Skeletal muscle tissue (tissue), 4 donors: Measurements from ENCODE around the gene THTPA. TPM values are rescaled to one million over a fixed set of nuclear protein-coding genes. Genes with fewer than 3 reads are reported as not detected.
A peak's percentile ranks its signal among the peaks of the same experiment; 100 is the strongest.

Experiments
- H3K27ac ChIP-seq: one replicate; pipeline ENCODE4 v1.7.0; 2013; ENCODE audit warnings: mild to moderate bottlenecking, low read depth, low read length, inconsistent platforms
- H3K27me3 ChIP-seq, 3 donors: one replicate each; pipeline ENCODE4 v1.7.0; 2013; ENCODE audit warnings: low read length in 3 of 3; ENCODE audit not compliant: control insufficient read depth in 3 of 3, insufficient read depth in 3 of 3
- H3K36me3 ChIP-seq, 3 donors: one replicate each; pipeline ENCODE4 v1.7.0; 2013; ENCODE audit warnings: low read length in 3 of 3; ENCODE audit not compliant: control insufficient read depth in 3 of 3, insufficient read depth in 3 of 3
- H3K4me1 ChIP-seq, 3 donors: one replicate each; pipeline ENCODE4 v1.7.0; 2013; ENCODE audit warnings: low read length in 3 of 3, mild to moderate bottlenecking in 3 of 3; ENCODE audit not compliant: control insufficient read depth in 3 of 3, insufficient read depth in 3 of 3
- H3K4me3 ChIP-seq, 3 donors: one replicate each; pipeline ENCODE4 v1.7.0; 2013; ENCODE audit warnings: low read length in 3 of 3
- H3K9ac ChIP-seq, 3 donors: one replicate each; pipeline ENCODE4 v1.7.0; 2013; ENCODE audit warnings: low read length in 3 of 3, mild to moderate bottlenecking in 3 of 3, moderate library complexity in 2 of 3, low read depth in 1 of 3
- H3K9me3 ChIP-seq, 3 donors: one replicate each; pipeline ENCODE4 v1.7.0; 2013; ENCODE audit warnings: low read length in 3 of 3; ENCODE audit not compliant: control insufficient read depth in 3 of 3
- total RNA-seq: library from RNA; depleted of rRNA; stranded (reverse); fragments of >200 nt; gene quantifications from one replicate; pipeline ENCODE4 v1.2.3, GENCODE V29; 2014
- donor health status: Osteomylitis.

THTPA gene
- total RNA-seq, 1 donor from 2014 or later, result 7.8 TPM

- H3K27ac ChIP-seq, result no peak overlapping the region
- no peak overlapping the region for H3K9ac ChIP-seq
- no peaks in the 10 kb centered on the region for H3K36me3 ChIP-seq
- peaks cover 43 to 51% (median 43%) of the 10 kb centered on the region in 3 donors for H3K27me3 ChIP-seq
- no peaks in the 10 kb centered on the region for H3K9me3 ChIP-seq
- H3K4me1 ChIP-seq, result peaks cover 0 to 21% (median 9%) of the 10 kb centered on the region in 3 donors
- H3K4me3 ChIP-seq, result no peak overlapping the region
Measured at GRCh38 chr14:23572524-23572828, 16.4 kb downstream of the THTPA start.

GRCh38 chr14:23572836-23573235, 16.8 kb downstream of the THTPA start:
- Histone ChIP-seq H3K36me3 (no peaks in the 10 kb centered on the region), H3K27ac (no peak overlapping the region), H3K4me3 (no peak overlapping the region), H3K27me3 (peaks cover 47 to 55% (median 47%) of the 10 kb centered on the region in 3 donors), H3K9ac (no peak overlapping the region), H3K4me1 (peaks cover 0 to 17% (median 6%) of the 10 kb centered on the region in 3 donors), H3K9me3 (no peaks in the 10 kb centered on the region)

GRCh38 chr14:23573384-23574015, 17.4 kb downstream of the THTPA start:
- Histone ChIP-seq H3K9me3 (no peaks in the 10 kb centered on the region), H3K4me3 (no peak overlapping the region), H3K9ac (no peak overlapping the region), H3K27ac (no peak overlapping the region), H3K36me3 (no peaks in the 10 kb centered on the region), H3K4me1 (peaks cover 0 to 17% (median 6%) of the 10 kb centered on the region in 3 donors), H3K27me3 (peaks cover 49 to 60% (median 51%) of the 10 kb centered on the region in 3 donors)

- Histone ChIP-seq H3K36me3 (no peaks in the 10 kb centered on the region), H3K4me1 (peaks cover 0 to 10% (median 6%) of the 10 kb centered on the region in 3 donors), H3K9ac (no peak overlapping the region), H3K9me3 (no peaks in the 10 kb centered on the region), H3K27me3 (peaks cover 64 to 68% (median 66%) of the 10 kb centered on the region in 3 donors), H3K4me3 (peak overlapping the region in 2 of 3 donors; percentile 29 to 36), H3K27ac (no peak overlapping the region)
Measured at GRCh38 chr14:23577004-23577681, 21.1 kb downstream of the THTPA start.

GRCh38 chr14:23577710-23578392, 21.8 kb downstream of the THTPA start:
- Histone ChIP-seq H3K36me3 (no peaks in the 10 kb centered on the region), H3K27me3 (peaks cover 59 to 69% (median 61%) of the 10 kb centered on the region in 3 donors), H3K4me3 (no peak overlapping the region), H3K27ac (no peak overlapping the region), H3K9me3 (no peaks in the 10 kb centered on the region), H3K9ac (no peak overlapping the region), H3K4me1 (peaks cover 0 to 6% (median 4%) of the 10 kb centered on the region in 3 donors)

GRCh38 chr14:23578560-23579310, 22.7 kb downstream of the THTPA start, which contains the start of gene JPH4:
JPH4 (minus strand) TSS chr14:23578790; CDS start chr14:23577453, 1,337 bp downstream.
- no peak within 1 kb of the TSS for H3K27ac ChIP-seq
- no peak within 1 kb of the TSS for H3K4me3 ChIP-seq
- no peak within 1 kb of the TSS for H3K9ac ChIP-seq
- H3K9me3 ChIP-seq, result no peaks in the 10 kb centered on the region
- no peaks in the 10 kb centered on the region for H3K36me3 ChIP-seq
- peaks cover 52 to 63% (median 56%) of the 10 kb centered on the region in 3 donors for H3K27me3 ChIP-seq
- H3K4me1 ChIP-seq, result peaks cover 0 to 6% (median 0%) of the 10 kb centered on the region in 3 donors

- no peaks in the 10 kb centered on the region for H3K9me3 ChIP-seq
- H3K27ac ChIP-seq, result no peak overlapping the region
- peaks cover 52 to 63% (median 56%) of the 10 kb centered on the region in 3 donors for H3K27me3 ChIP-seq
- no peak overlapping the region for H3K9ac ChIP-seq
- no peak overlapping the region for H3K4me3 ChIP-seq
- H3K4me1 ChIP-seq, result peaks cover 0 to 6% (median 0%) of the 10 kb centered on the region in 3 donors
- no peaks in the 10 kb centered on the region for H3K36me3 ChIP-seq
Measured at GRCh38 chr14:23579311-23579630, 23.2 kb downstream of the THTPA start.

- H3K27me3 ChIP-seq, result peaks cover 52 to 63% (median 56%) of the 10 kb centered on the region in 3 donors
Measured at GRCh38 chr14:23579739-23580138, 23.7 kb downstream of the THTPA start.

GRCh38 chr14:23580152-23580926, 24.3 kb downstream of the THTPA start:
- H3K9ac ChIP-seq, result no peak overlapping the region
- H3K27me3 ChIP-seq, result peaks cover 48 to 57% (median 53%) of the 10 kb centered on the region in 3 donors
- no peaks in the 10 kb centered on the region for H3K36me3 ChIP-seq
- H3K9me3 ChIP-seq, result no peaks in the 10 kb centered on the region
- H3K4me1 ChIP-seq, result peaks cover 0 to 6% (median 0%) of the 10 kb centered on the region in 3 donors
- no peak overlapping the region for H3K4me3 ChIP-seq
- H3K27ac ChIP-seq, result no peak overlapping the region

More at GRCh38 chr14:23579739-23580138, 23.7 kb downstream of the THTPA start:
- peaks cover 0 to 6% (median 0%) of the 10 kb centered on the region in 3 donors for H3K4me1 ChIP-seq
- H3K9me3 ChIP-seq, result no peaks in the 10 kb centered on the region
- H3K9ac ChIP-seq, result no peak overlapping the region
- no peak overlapping the region for H3K27ac ChIP-seq
- H3K4me3 ChIP-seq, result no peak overlapping the region
- no peaks in the 10 kb centered on the region for H3K36me3 ChIP-seq
